ENCODE results near the gene UBE2J2.

DNA sequence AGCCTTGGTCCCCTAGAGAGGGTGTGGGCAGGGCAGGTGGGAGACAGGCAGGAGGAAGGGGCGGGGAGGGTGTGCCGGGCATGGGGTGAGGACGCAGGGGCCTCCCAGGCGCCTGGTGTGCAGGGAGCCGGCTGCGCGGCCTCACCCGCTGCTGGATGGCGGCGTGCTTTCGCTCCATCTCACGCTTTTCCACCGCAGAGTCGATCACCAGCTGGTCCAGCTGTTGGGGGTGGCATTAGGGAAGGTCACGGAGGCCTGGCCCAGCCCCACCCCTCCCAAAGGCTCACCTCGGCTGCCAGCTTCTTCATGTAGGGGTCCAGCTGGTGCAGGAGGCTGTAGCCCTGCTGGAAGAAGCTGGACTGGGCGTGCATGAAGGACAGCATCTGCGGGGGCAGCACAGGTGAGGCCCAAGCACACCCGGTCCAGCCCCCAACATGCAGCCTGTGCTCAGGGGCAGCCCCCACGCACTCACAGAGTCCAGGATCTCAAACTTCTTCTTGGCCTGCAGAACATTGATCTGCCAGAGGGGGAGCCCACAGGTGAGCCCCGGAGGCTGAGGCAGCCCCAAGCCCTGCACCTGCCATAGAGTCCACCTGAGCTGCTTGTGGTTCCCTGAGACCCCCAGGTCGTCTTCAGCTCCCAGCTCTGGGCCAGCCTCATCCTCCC lies 26.2 kb upstream of the UBE2J2 start:
- TF ChIP-seq PBX3 (IDR thresholded peaks at IDR 0.05) (no peak), CTCF (IDR thresholded peaks at IDR 0.05) (no peak)
